NB4 (cell line): ENCODE measurements around the gene FRZB.

Source experiments
- CTCF ChIP-seq: IDR thresholded peaks from one replicate; pipeline ENCODE4 v1.5.1; 2012; ENCODE audit warnings: low read depth, low read length
- MAX ChIP-seq: IDR thresholded peaks from 2 replicates; pipeline ENCODE4 v1.6.1; 2011; ENCODE audit warnings: low read depth, low read length
- POLR2A ChIP-seq: IDR thresholded peaks from 2 replicates; pipeline ENCODE4 v1.6.1; 2011; ENCODE audit warnings: mild to moderate bottlenecking; ENCODE audit not compliant: insufficient read length; ENCODE audit errors: extremely low read depth

GRCh38 chr2:182810087-182810486, 56.4 kb downstream of the FRZB start:
- TF ChIP-seq CTCF (no peak), POLR2A (no peak), MAX (no peak)
